ENCODE results near the gene RUSF1.

The RUSF1 gene

DNA sequence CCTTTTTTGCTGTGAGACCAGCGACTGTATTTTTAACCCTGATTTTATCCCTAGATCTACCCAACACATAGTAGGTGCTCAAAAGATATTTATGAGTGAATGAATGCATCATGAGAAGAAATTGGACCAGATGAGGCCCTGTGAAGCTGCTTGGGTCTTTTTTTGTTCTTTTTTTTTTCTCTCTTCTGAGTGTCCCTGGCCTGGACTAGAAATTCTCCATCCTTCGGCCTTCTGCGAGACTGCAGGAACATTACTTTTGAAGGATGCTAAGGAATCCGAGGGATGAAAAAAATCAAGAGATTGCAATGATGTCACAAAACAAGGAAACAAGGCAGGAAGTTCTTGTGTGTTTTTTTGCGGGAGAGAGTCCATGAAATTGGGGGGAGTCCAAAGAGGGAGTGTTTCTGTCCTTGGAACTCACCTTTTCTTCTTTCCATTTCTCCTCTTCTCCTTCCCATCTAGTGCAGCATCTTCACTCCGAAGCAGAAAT, 560 bp upstream of the RUSF1 start:
- TF ChIP-seq NFIC (IDR thresholded peaks at IDR 0.05) (no peak), FOXM1 (IDR thresholded peaks at IDR 0.05; ENCODE audit: borderline replicate concordance, low read depth) (no peak), TCF12 (IDR thresholded peaks at IDR 0.05; ENCODE audit: low read depth) (no peak), YY1 (IDR thresholded peaks at IDR 0.05; ENCODE audit: low read depth) (no peak), EP300 (IDR thresholded peaks at IDR 0.05; ENCODE audit: borderline replicate concordance) (no peak), CEBPB (IDR thresholded peaks at IDR 0.05) (no peak), TEAD4 (IDR thresholded peaks at IDR 0.05) (no peak), CREB1 (IDR thresholded peaks at IDR 0.05; ENCODE audit: low read depth) (no peak), RAD21 (IDR thresholded peaks at IDR 0.05; ENCODE audit: low read depth) (no peak), TAF1 (IDR thresholded peaks at IDR 0.05; ENCODE audit: low read depth) (no peak), ZBTB7A (IDR thresholded peaks at IDR 0.05; ENCODE audit: low read depth) (no peak), EGR1 (IDR thresholded peaks at IDR 0.05) (no peak)
- TF ChIP-seq, protein P1, sequence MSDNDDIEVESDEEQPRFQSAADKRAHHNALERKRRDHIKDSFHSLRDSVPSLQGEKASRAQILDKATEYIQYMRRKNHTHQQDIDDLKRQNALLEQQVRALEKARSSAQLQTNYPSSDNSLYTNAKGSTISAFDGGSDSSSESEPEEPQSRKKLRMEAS (IDR thresholded peaks at IDR 0.05): no peak
- TF ChIP-seq, protein P2, sequence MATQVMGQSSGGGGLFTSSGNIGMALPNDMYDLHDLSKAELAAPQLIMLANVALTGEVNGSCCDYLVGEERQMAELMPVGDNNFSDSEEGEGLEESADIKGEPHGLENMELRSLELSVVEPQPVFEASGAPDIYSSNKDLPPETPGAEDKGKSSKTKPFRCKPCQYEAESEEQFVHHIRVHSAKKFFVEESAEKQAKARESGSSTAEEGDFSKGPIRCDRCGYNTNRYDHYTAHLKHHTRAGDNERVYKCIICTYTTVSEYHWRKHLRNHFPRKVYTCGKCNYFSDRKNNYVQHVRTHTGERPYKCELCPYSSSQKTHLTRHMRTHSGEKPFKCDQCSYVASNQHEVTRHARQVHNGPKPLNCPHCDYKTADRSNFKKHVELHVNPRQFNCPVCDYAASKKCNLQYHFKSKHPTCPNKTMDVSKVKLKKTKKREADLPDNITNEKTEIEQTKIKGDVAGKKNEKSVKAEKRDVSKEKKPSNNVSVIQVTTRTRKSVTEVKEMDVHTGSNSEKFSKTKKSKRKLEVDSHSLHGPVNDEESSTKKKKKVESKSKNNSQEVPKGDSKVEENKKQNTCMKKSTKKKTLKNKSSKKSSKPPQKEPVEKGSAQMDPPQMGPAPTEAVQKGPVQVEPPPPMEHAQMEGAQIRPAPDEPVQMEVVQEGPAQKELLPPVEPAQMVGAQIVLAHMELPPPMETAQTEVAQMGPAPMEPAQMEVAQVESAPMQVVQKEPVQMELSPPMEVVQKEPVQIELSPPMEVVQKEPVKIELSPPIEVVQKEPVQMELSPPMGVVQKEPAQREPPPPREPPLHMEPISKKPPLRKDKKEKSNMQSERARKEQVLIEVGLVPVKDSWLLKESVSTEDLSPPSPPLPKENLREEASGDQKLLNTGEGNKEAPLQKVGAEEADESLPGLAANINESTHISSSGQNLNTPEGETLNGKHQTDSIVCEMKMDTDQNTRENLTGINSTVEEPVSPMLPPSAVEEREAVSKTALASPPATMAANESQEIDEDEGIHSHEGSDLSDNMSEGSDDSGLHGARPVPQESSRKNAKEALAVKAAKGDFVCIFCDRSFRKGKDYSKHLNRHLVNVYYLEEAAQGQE (IDR thresholded peaks at IDR 0.05; ENCODE audit: low read depth): no peak
- TF ChIP-seq, protein P3, sequence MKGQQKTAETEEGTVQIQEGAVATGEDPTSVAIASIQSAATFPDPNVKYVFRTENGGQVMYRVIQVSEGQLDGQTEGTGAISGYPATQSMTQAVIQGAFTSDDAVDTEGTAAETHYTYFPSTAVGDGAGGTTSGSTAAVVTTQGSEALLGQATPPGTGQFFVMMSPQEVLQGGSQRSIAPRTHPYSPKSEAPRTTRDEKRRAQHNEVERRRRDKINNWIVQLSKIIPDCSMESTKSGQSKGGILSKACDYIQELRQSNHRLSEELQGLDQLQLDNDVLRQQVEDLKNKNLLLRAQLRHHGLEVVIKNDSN (IDR thresholded peaks at IDR 0.05): no peak

DNA sequence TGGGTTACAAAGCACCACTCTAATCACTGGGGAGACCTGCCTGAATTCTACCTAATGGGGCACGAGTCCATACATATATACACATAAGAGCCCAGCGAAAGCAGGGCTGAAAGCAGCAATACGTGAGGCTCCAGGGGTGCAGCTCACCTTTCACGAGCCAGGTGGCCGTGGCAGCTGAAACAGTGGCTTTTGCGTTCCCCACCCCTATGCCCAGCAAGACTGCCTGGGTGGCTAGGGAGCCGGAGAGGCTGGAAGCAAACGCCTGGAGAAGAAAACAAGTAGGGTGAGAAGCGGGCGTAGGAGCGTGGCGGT, 618 bp downstream of the RUSF1 start:
- TF ChIP-seq FOXM1 (IDR thresholded peaks at IDR 0.05; ENCODE audit: borderline replicate concordance, low read depth) (no peak), TAF1 (IDR thresholded peaks at IDR 0.05; ENCODE audit: low read depth) (no peak), TEAD4 (IDR thresholded peaks at IDR 0.05) (no peak), TCF12 (IDR thresholded peaks at IDR 0.05; ENCODE audit: low read depth) (no peak), RAD21 (IDR thresholded peaks at IDR 0.05; ENCODE audit: low read depth) (no peak), ZBTB7A (IDR thresholded peaks at IDR 0.05; ENCODE audit: low read depth) (no peak), EP300 (IDR thresholded peaks at IDR 0.05; ENCODE audit: borderline replicate concordance) (no peak), YY1 (IDR thresholded peaks at IDR 0.05; ENCODE audit: low read depth) (no peak), EGR1 (IDR thresholded peaks at IDR 0.05) (no peak), CREB1 (IDR thresholded peaks at IDR 0.05; ENCODE audit: low read depth) (no peak), CEBPB (IDR thresholded peaks at IDR 0.05) (no peak)
- TF ChIP-seq, protein P2 (IDR thresholded peaks at IDR 0.05; ENCODE audit: low read depth): no peak
- TF ChIP-seq, protein P1 (IDR thresholded peaks at IDR 0.05): no peak

DNA sequence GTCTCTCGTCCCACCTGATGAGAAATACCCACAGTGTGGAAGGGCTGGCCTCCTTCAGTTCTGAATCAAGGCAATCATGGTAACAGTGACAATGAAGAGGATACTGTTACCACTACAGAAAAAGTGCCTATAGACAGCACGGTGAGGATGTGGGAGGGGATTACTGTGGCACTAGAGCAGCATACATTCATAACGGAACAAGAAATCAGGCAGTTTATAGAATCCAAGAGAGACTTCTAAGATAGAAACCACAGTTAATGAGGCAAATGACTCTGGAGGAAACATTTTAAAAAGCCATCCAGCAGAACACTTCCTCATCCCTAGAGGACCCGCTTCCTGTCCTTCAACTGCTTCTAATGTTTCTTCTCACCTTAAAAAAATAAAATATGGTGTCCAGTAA, 2.7 kb downstream of the RUSF1 start:
- TF ChIP-seq CREB1 (IDR thresholded peaks at IDR 0.05; ENCODE audit: low read depth) (no peak), TCF12 (IDR thresholded peaks at IDR 0.05; ENCODE audit: low read depth) (no peak), FOXM1 (IDR thresholded peaks at IDR 0.05; ENCODE audit: borderline replicate concordance, low read depth) (no peak), ZBTB7A (IDR thresholded peaks at IDR 0.05; ENCODE audit: low read depth) (no peak), RAD21 (IDR thresholded peaks at IDR 0.05; ENCODE audit: low read depth) (no peak), YY1 (IDR thresholded peaks at IDR 0.05; ENCODE audit: low read depth) (no peak), EP300 (IDR thresholded peaks at IDR 0.05; ENCODE audit: borderline replicate concordance) (no peak), CEBPB (IDR thresholded peaks at IDR 0.05) (no peak), NFIC (IDR thresholded peaks at IDR 0.05) (no peak), TAF1 (IDR thresholded peaks at IDR 0.05; ENCODE audit: low read depth) (no peak), EGR1 (IDR thresholded peaks at IDR 0.05) (no peak), TEAD4 (IDR thresholded peaks at IDR 0.05) (no peak)
- TF ChIP-seq, protein P1 (IDR thresholded peaks at IDR 0.05): no peak
- TF ChIP-seq, protein P3 (IDR thresholded peaks at IDR 0.05): no peak
- TF ChIP-seq, protein P2 (IDR thresholded peaks at IDR 0.05; ENCODE audit: low read depth): no peak

DNA sequence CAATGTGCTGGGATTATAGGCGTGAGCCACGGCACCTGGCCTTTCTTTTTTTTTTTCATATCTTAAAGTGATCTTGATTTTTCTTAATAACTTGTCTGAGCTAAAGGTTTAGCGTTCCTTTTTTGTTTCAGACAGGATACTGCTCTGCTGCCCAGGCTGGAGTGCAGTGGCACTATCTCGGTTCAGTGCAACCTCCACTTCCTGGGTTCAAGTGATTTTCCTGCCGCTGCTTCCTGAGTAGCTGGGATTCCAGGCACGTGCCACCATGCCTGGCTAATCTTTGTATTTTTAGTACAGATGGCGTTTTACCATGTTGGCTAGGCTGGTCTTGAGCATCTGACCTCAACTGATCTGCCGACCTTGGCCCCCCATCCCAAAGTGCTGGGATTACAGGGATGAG, 4.0 kb downstream of the RUSF1 start:
- TF ChIP-seq FOXM1 (IDR thresholded peaks at IDR 0.05; ENCODE audit: borderline replicate concordance, low read depth): no peak

Data from Ishikawa (cell line).